Vagina (tissue), 2 donors: Measurements from ENCODE around the gene RALBP1. TPM values are rescaled to one million over a fixed set of nuclear protein-coding genes. Genes with fewer than 3 reads are reported as not detected.

Source experiments
- DNase-seq, 2 donors: peaks; one replicate each; pipeline ENCODE4 v3.0.0-alpha.2; 2017; ENCODE audit errors: extremely low spot score in 2 of 2
- H3K27ac ChIP-seq: fragments of 200-600 bp; sonication (generic); one replicate; pipeline ENCODE4 v1.5.1; 2019
- H3K27me3 ChIP-seq: fragments of 200-600 bp; sonication (generic); one replicate; pipeline ENCODE4 v1.5.1; 2019
- H3K36me3 ChIP-seq, 2 donors: fragments of 200-600 bp; sonication (generic); one replicate each; pipeline ENCODE4 v1.5.1; 2017 to 2019
- H3K4me1 ChIP-seq: fragments of 200-600 bp; sonication (generic); one replicate; pipeline ENCODE4 v1.5.1; 2019
- H3K4me3 ChIP-seq, 2 donors: fragments of 200-600 bp; sonication (generic); 1 replicate in 1 of 2; 2 replicates in 1 of 2; pipeline ENCODE4 v1.5.1; 2016 to 2019
- H3K9me3 ChIP-seq: fragments of 200-600 bp; sonication (generic); one replicate; pipeline ENCODE4 v1.5.1; 2019
- CTCF ChIP-seq, 3 experiments: fragments of 450-650 bp in 2 of 3; fragments of 200-600 bp in 1 of 3; sonication (generic) in 1 of 3; IDR thresholded peaks; one replicate each; pipeline ENCODE4 v1.5.1; 2017 to 2019; ENCODE audit warnings: antibody characterized with exemption in 3 of 3, mild to moderate bottlenecking in 2 of 3, moderate library complexity in 2 of 3
- POLR2A ChIP-seq, 2 donors: fragments of 450-650 bp; IDR thresholded peaks; one replicate each; pipeline ENCODE4 v1.6.1; 2017; ENCODE audit warnings: antibody characterized with exemption in 2 of 2, mild to moderate bottlenecking in 2 of 2, moderate library complexity in 2 of 2
- POLR2AphosphoS5 ChIP-seq, 2 donors: sonication (generic); formaldehyde crosslinking; IDR thresholded peaks; one replicate each; pipeline ENCODE4 v1.9.0; 2017; ENCODE audit warnings: antibody characterized with exemption in 2 of 2, mild to moderate bottlenecking in 2 of 2, low read depth in 1 of 2; ENCODE audit not compliant: insufficient read depth in 1 of 2
- intact Hi-C: fragments of 100-400 bp; cut with DNase I; formaldehyde crosslinking; loops from one replicate; pipeline ENCODE4 v1.15.1; 2023
- total RNA-seq: library from RNA; depleted of rRNA; stranded (reverse); fragments of >200 nt; gene quantifications from one replicate; pipeline ENCODE4 v1.2.3, GENCODE V29; 2016

Gene RALBP1
- total RNA-seq, 1 donor from 2014 or later: 65.6 TPM

- no peaks in the 10 kb centered on the region for H3K27me3 ChIP-seq
- H3K27ac ChIP-seq: no peak overlapping the region
- intact Hi-C loops: no loop called here
- no peaks in the 10 kb centered on the region for H3K4me1 ChIP-seq
- no peaks in the 10 kb centered on the region for H3K36me3 ChIP-seq
- no peak overlapping the region for H3K4me3 ChIP-seq
- no peaks in the 10 kb centered on the region for H3K9me3 ChIP-seq
- TF ChIP-seq POLR2A (IDR thresholded peaks at IDR 0.05): no peak
- TF ChIP-seq POLR2AphosphoS5 (IDR thresholded peaks at IDR 0.05; ENCODE audit: insufficient read depth in 1 of 2, low read depth in 1 of 2): no peak
- TF ChIP-seq CTCF (IDR thresholded peaks at IDR 0.05): no peak
- no peak for DNase-seq
These were observed 19.4 kb upstream of the RALBP1 start for GRCh38 chr18:9455718-9456511.

GRCh38 chr18:9466127-9466526 is 9.2 kb upstream of the RALBP1 start:
- Histone ChIP-seq H3K9me3 (peaks cover 15% of the 10 kb centered on the region), H3K27me3 (no peaks in the 10 kb centered on the region), H3K4me3 (no peak overlapping the region), H3K36me3 (no peaks in the 10 kb centered on the region), H3K27ac (no peak overlapping the region), H3K4me1 (no peaks in the 10 kb centered on the region)
- intact Hi-C loops: no loop called here
- DNase-seq: no peak
- TF ChIP-seq CTCF (IDR thresholded peaks at IDR 0.05) (no peak), POLR2A (IDR thresholded peaks at IDR 0.05) (no peak), POLR2AphosphoS5 (IDR thresholded peaks at IDR 0.05; ENCODE audit: insufficient read depth in 1 of 2, low read depth in 1 of 2) (no peak)

- no peak overlapping the region for H3K4me3 ChIP-seq
- H3K27ac ChIP-seq: no peak overlapping the region
- H3K9me3 ChIP-seq: peaks cover 15% of the 10 kb centered on the region
- no peaks in the 10 kb centered on the region for H3K4me1 ChIP-seq
- no peaks in the 10 kb centered on the region for H3K36me3 ChIP-seq
- TF ChIP-seq POLR2AphosphoS5 (IDR thresholded peaks at IDR 0.05; ENCODE audit: insufficient read depth in 1 of 2, low read depth in 1 of 2): no peak
- DNase-seq: no peak
- no peaks in the 10 kb centered on the region for H3K27me3 ChIP-seq
- intact Hi-C loops: no loop called here
These were observed 8.5 kb upstream of the RALBP1 start for GRCh38 chr18:9466846-9467245.

- DNase-seq: no peak
- peaks cover 15% of the 10 kb centered on the region for H3K9me3 ChIP-seq
- peaks cover 2% of the 10 kb centered on the region for H3K4me1 ChIP-seq
- H3K27ac ChIP-seq: no peak overlapping the region
- H3K36me3 ChIP-seq: no peaks in the 10 kb centered on the region
- intact Hi-C loops: loop anchor here (2.0 kb wide), 1 partner anchor 22 kb away; no protein-coding TSS in a partner anchor
- H3K4me3 ChIP-seq: no peak overlapping the region
- no peaks in the 10 kb centered on the region for H3K27me3 ChIP-seq
- TF ChIP-seq CTCF (IDR thresholded peaks at IDR 0.05): no peak
- no peak for TF ChIP-seq POLR2A (IDR thresholded peaks at IDR 0.05)
- TF ChIP-seq POLR2AphosphoS5 (IDR thresholded peaks at IDR 0.05; ENCODE audit: insufficient read depth in 1 of 2, low read depth in 1 of 2): no peak
These were observed 6.3 kb upstream of the RALBP1 start for GRCh38 chr18:9468998-9469397.

- H3K4me3 ChIP-seq: no peak overlapping the region
- no peak for TF ChIP-seq POLR2A (IDR thresholded peaks at IDR 0.05)
- no peak for TF ChIP-seq CTCF (IDR thresholded peaks at IDR 0.05)
- TF ChIP-seq POLR2AphosphoS5 (IDR thresholded peaks at IDR 0.05; ENCODE audit: insufficient read depth in 1 of 2, low read depth in 1 of 2): no peak
- H3K27me3 ChIP-seq: no peaks in the 10 kb centered on the region
- H3K36me3 ChIP-seq: no peaks in the 10 kb centered on the region
- peaks cover 8% of the 10 kb centered on the region for H3K4me1 ChIP-seq
- no peak overlapping the region for H3K27ac ChIP-seq
- DNase-seq: no peak
- intact Hi-C loops: loop anchor here (2.0 to 10.0 kb wide), 2 partner anchors 21 to 135 kb away; partner anchors contain the start of gene TWSG1
- H3K9me3 ChIP-seq: peaks cover 15% of the 10 kb centered on the region
These were observed 5.6 kb upstream of the RALBP1 start for GRCh38 chr18:9469685-9470084.
